ENCODE results near the gene LEAP2.
A peak's percentile ranks its signal among the peaks of the same experiment; 100 is the strongest.

The LEAP2 gene

GRCh38 chr5:132873119-132873929 is at the start of gene LEAP2:
LEAP2 (plus strand) TSS chr5:132873668; CDS start chr5:132873695, 27 bp downstream.
- peak; percentile 27 for DNase-seq

DNA sequence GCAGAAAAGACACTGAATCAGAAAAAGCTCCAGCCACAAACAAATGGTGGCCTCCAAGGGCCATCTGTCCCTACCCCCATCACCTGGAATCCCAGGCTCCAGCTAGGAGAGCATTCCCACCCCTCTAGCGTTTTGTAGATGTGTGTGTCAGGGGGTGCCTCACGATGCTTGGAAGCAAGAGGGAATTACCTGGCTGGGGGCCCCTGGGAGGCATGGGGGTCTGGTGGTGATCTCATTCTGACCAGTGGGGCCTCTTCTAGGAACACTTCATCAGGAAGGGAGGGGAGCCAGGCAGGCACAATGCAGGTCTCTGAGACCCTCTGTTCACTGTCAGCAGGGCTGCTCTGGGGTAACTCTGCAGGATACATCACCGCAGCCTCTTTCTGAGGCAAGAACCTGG is 49.0 kb upstream of the LEAP2 start:
- no peak for DNase-seq

- no peak for DNase-seq
Observed at GRCh38 chr5:132825033-132825833, 48.2 kb upstream of the LEAP2 start.

DNA sequence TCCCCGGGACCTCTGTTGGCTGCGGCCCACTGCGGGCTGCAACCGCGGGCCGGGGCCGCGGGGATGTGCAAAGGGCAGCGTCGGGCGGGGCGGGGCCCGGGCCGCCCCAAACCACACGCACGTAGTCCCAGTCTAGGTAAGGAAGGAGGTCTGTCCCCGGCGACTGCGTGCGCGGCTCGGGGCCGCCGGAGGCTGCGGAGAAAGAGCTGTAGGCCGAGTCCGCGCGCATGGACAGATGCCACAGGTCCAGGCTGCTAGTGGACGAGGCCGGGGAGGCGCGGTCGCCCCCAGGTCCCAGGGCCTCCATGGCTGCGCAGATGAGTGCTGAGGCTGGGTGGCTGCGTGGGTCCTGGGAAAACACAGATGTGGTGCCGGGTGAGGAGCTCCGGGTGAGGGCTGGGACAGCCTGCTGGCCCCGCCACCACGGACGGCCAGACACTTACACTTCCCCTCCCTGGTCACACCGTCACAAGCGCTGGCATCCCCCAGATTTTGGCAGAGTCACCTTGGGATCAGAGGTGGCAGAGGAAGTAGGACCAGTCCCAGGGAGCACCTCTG is 47.6 kb upstream of the LEAP2 start:
- DNase-seq, result no peak

DNA sequence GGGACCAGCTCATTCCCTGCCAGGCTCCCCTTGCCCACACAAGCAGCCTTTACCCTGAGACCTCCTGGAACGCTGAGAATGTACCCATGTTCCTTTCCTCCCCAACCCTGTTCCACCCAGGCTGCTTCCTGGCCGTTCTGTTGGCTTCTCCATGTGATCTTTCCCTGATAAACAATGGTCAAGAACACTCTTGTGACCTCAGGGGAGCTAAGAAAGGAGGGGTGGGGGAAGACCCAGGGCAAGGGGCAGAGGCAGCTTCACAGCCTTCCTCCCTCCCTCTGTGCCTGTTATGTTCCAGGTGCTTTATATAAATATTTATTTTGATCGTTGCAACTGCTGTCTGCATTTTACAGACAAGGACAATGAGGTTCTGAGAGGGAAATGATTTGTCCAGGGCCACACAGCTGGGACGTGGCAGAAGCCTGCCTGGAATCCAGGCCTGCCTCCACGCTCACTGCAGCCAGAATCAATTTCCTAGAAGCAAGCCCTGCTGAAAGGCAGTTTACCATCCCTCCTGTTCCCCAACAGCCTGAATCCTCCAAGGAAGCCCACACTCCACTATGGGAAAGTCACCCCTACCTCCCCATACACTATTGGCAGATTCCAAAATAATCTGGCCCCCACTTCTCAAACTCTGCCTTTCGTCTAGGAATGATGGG is 46.9 kb upstream of the LEAP2 start:
- DNase-seq, result no peak

DNA sequence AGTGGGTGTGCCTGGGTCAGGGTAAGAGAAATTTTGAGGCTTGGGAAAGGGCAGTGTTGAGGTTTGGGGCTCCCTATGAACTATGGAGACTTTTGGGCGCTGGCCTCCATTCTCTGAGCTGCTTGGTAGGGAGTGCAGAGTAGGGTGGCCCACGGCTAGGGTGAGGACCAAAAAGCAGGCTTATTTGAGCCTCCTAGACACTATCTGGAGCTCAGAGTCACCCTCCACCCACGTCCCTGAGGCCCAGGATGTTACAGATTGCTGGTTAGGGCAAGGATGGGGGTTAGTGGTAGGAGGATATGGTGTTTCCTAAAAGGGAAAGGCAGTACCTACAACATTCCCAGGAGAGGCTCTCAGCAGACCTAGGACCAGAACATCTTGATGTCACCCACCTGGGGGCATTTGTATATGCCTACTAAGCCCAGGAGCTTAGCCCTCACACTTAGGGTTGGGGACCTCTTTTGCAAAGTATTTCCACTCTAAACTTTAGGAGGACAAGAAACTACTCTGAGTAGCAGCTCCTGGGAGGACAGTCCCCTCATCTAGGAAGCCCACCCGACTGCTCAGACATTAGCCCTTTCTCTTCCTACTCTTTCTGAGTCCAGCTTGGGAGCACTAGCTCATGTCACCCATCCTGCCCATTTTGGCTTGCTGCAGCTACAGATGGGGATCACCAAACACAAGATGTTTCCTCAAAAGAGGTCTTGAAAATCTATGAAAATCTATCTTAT is 45.4 kb upstream of the LEAP2 start:
- DNase-seq, result no peak

DNA sequence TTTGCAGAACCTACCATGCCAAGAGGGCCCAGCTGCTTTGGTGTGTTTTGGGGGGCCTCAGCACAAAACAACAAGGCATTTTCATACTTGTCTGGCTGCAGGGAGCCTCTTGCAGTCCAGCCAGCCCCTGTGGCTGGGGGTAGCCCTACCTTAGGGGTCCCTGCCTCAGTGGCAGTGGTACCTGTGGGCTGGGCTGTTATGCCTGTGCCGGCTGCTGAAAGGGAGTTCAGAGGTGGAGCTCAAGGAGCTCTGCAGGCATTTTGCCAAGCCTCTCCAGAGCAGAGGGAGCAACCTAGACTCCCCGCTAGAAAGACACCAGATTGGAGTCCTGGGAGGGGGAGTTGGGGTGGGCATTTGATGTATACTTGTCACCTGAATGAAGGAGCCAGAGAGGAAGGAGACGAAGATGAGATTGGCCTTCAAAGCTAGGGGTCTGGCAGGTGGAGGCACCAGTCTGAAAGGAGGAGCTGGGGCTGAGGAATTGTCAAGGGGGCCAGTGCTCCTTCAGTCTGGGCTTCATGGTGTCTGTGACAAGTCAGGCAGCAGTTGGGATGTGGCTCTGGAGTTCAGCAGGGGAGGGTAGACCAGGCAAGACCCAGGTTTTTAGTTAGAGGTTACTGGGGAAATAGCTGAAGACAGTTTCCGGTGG is 44.5 kb upstream of the LEAP2 start:
- no peak for DNase-seq

- peak; percentile 58 for DNase-seq
Observed at GRCh38 chr5:132829742-132830435, 43.6 kb upstream of the LEAP2 start.

DNA sequence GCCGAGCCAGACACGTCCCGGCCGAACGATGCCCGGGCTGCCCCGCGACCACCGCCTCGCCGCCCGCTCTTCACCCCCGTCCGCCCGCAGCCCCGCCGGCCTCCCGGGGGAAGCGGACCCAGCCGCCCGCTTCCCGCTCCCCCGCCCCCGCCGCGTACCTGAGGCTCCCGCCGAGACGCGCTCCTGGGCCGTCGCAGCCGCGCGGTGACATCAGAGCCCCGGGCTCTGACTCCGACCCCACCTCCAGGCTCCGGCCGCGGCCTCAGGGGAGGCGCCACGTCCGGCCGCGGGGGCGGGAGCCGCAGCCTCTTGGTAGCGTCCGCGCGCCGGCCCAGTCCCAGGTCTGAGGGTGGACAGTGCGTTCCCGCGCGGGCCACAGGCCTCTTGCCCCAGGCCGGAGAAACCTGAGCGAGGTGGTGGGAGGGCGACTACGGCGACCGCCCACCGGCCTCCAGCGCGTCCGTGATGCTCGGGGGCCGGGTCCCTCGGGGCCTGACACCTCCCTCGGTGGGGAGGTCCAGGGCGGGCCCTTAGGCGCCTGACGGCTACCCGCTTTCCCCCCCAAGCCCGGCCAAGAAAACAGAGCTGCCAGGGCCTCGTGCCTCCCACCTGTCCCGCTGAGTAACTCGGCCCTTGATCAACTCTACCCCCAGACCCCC is 42.9 kb upstream of the LEAP2 start, which contains the start of gene SHROOM1:
Gene SHROOM1, minus strand, starts transcription at position 212 of the 659 bp plus-strand sequence. CDS start 4,507 bp downstream, outside the sequence.
- no peak for DNase-seq

DNA sequence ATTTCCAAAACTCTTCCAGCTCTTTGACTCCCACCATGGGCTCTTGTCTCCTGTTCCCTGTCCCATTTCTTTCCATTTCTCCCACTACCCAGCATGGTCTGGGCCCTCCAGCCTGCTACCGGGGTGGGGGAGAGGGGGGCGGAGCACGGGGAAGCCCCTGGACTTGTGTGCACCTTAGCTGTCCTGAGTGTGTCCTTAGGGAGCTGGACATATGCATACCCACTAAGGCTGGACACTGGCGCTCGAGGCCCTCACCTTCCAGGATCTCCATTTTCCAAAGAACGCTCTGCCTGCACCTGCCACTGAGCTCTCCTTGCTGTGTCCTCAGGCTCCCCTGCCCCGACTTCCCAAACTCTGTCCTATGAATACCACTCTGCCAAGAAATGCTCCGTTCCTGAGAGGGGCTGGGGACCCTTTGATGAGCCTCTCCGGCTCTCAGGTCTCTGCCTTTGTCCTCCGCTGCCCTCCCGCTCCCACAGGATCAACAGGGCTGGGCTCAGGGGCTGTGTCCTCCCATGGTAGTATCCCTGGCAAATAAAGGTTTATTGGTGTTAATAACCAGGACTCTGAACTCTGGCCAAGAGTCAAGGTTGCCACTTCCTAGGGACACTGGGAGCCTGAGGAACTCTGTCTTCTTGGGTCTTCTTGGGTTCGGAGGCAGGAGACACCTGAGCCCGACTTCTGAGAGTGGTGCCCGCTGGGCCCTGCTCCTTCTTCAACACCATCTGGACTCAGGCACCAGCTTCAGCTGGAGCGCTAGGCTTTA is 42.2 kb upstream of the LEAP2 start:
- no peak for DNase-seq

DNA sequence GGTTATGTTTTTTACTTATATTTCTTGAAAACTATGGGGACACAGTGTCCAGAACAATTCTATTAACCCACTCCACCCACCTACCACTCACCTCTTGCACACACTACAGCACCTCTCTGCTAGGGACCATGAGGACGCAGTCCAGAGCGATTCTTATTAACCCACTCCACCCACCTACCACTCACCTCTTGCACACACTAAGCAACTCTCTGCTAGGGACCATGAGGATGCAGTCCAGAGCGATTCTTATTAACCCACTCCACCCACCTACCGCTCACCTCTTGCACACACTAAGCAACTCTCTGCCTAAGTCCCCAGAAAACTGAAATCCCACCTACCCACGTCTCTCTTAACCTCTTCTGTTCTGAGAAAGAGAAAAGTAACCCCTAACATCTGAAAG is 40.9 kb upstream of the LEAP2 start:
- no peak for DNase-seq

DNA sequence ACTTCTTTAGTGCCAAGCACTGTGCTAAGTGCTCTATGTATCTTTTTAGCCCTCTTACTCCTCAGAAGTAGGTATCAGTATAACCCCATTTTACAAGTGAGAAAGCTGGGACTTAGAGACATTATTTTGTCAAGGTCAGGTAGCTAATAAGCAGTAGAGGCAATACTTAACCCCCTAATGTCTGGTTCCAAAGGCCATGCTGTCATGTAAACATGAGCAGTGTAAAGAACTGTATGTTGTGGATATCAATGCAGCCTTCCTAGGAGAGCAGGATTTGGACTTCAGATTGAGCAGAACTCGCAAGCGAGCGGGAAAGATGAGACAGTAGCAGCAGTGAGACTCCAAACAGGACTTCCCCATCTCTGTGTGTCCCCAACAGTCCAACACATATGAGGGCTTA is 39.4 kb upstream of the LEAP2 start:
- no peak for DNase-seq

DNA sequence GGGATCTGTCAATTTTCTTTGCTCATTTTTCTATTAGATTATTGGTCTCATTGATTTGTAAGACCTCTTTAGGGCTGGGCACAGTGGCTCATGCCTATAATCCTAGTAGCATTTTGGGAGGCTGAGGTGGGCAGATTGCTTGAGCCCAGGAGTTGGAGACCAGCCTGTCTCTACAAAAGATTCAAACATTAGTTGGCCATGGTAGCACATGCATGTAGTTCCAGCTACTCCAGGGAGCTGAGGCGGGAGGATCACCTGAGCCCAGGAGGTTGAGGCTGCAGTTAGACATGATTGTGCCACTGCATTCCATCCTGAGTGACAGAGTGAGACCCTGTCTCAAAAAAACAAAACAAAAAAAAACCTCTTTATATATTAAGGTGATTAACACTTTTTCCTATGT is 36.6 kb upstream of the LEAP2 start:
- no peak for DNase-seq

GRCh38 chr5:132837868-132838267 is 35.6 kb upstream of the LEAP2 start:
- DNase-seq, result no peak

GRCh38 chr5:132838516-132839282 is 34.8 kb upstream of the LEAP2 start:
- DNase-seq, result no peak

GRCh38 chr5:132839426-132840301 is 33.8 kb upstream of the LEAP2 start:
- no peak for DNase-seq

- DNase-seq, result no peak
Observed at GRCh38 chr5:132840313-132840712, 33.2 kb upstream of the LEAP2 start.

GRCh38 chr5:132840896-132841295 is 32.6 kb upstream of the LEAP2 start:
- no peak for DNase-seq

Measured in hematopoietic multipotent progenitor cell treated with erythropoietin and hydrocortisone succinate and interleukin-3 and kit ligand, for 8 days (in vitro differentiated cells).